GM23338 (cell line): ENCODE data around the gene ARID3B. TPM values are rescaled to one million over a fixed set of nuclear protein-coding genes. Genes with fewer than 3 reads are reported as not detected.

Experiments used
- ATAC-seq: fragments of 200-7000 bp; cut with Tn5 transposase; 3 replicates; pipeline ENCODE4 v1.9.1; 2020
- DNase-seq: peaks from one replicate; pipeline ENCODE4 v3.0.0-alpha.2; 2015; ENCODE audit warnings: low spot score
- H2AFZ ChIP-seq: fragments of 200-600 bp; sonication (generic); 2 replicates; pipeline ENCODE4 v1.8.0; 2016; ENCODE audit warnings: antibody characterized with exemption, mild to moderate bottlenecking, moderate library complexity
- H3F3A ChIP-seq: fragments of 200-600 bp; sonication (generic); replicated peaks from 2 replicates; pipeline ENCODE4 v1.8.0; 2017; ENCODE audit warnings: antibody characterized with exemption, mixed run types, low read depth
- H3K27ac ChIP-seq: fragments of 200-600 bp; sonication (generic); 2 replicates; pipeline ENCODE4 v1.6.1; 2016; ENCODE audit warnings: low read depth
- H3K27me3 ChIP-seq: fragments of 200-600 bp; sonication (generic); 2 replicates; pipeline ENCODE4 v1.8.0; 2016; ENCODE audit warnings: mild to moderate bottlenecking, mixed run types, moderate library complexity; ENCODE audit not compliant: insufficient read depth
- H3K36me3 ChIP-seq: fragments of 200-600 bp; sonication (generic); 2 replicates; pipeline ENCODE4 v1.8.0; 2016; ENCODE audit warnings: mild to moderate bottlenecking; ENCODE audit not compliant: insufficient read depth
- H3K4me1 ChIP-seq: fragments of 200-600 bp; sonication (generic); 2 replicates; pipeline ENCODE4 v1.8.0; 2016; ENCODE audit warnings: mild to moderate bottlenecking, moderate library complexity; ENCODE audit not compliant: insufficient read depth
- H3K4me2 ChIP-seq: fragments of 200-600 bp; sonication (generic); 2 replicates; pipeline ENCODE4 v1.7.1; 2017; ENCODE audit warnings: mixed run types
- H3K4me3 ChIP-seq: fragments of 200-600 bp; sonication (generic); 2 replicates; pipeline ENCODE4 v1.6.1; 2016; ENCODE audit warnings: mixed run types
- H3K79me2 ChIP-seq: fragments of 200-600 bp; sonication (generic); replicated peaks from 2 replicates; pipeline ENCODE4 v1.8.0; 2017; ENCODE audit warnings: mild to moderate bottlenecking; ENCODE audit not compliant: insufficient read depth
- H3K9me2 ChIP-seq: fragments of 200-600 bp; sonication (generic); 2 replicates; pipeline ENCODE4 v1.8.0; 2017; ENCODE audit not compliant: insufficient read depth
- H4K20me1 ChIP-seq: fragments of 200-600 bp; sonication (generic); replicated peaks from 2 replicates; pipeline ENCODE4 v1.8.0; 2017; ENCODE audit warnings: mild to moderate bottlenecking; ENCODE audit not compliant: insufficient read depth
- H3K27ac Mint-ChIP-seq: 2 replicates; pipeline ENCODE4 v1.8.0; 2020; ENCODE audit warnings: inconsistent platforms, mild to moderate bottlenecking, moderate library complexity, mixed read lengths
- H3K27me3 Mint-ChIP-seq: 3 replicates; pipeline ENCODE4 v1.8.0; 2022; ENCODE audit warnings: low read depth, mild to moderate bottlenecking, moderate library complexity, mixed read lengths, inconsistent platforms; ENCODE audit not compliant: insufficient read depth, poor library complexity
- H3K36me3 Mint-ChIP-seq: 3 replicates; pipeline ENCODE4 v1.8.0; 2021; ENCODE audit warnings: low read depth, mild to moderate bottlenecking, inconsistent platforms, moderate library complexity, mixed read lengths
- H3K4me1 Mint-ChIP-seq: 3 replicates; pipeline ENCODE4 v1.8.0; 2020; ENCODE audit warnings: mild to moderate bottlenecking, inconsistent platforms, mixed read lengths
- H3K4me3 Mint-ChIP-seq: 3 replicates; pipeline ENCODE4 v1.8.0; 2021; ENCODE audit warnings: moderate library complexity, mild to moderate bottlenecking, inconsistent platforms, mixed read lengths
- H3K9me3 Mint-ChIP-seq: 3 replicates; pipeline ENCODE4 v1.8.0; 2020; ENCODE audit warnings: moderate library complexity, mild to moderate bottlenecking, inconsistent platforms, mixed read lengths
- CTCF ChIP-seq, 2 experiments: fragments of 200-600 bp in 1 of 2; sonication (generic) in 1 of 2; conservative IDR thresholded peaks; 2 replicates each; pipeline versions ENCODE4 v1.5.1 to v1.6.1; 2016 to 2017; ENCODE audit warnings: antibody characterized with exemption in 2 of 2, low read depth in 2 of 2, mild to moderate bottlenecking in 2 of 2, moderate library complexity in 1 of 2
- ETS1 ChIP-seq: IDR thresholded peaks from 2 replicates; pipeline ENCODE4 v1.6.1; 2016; ENCODE audit warnings: antibody characterized with exemption
- EZH2 ChIP-seq: fragments of 200-600 bp; sonication (generic); IDR thresholded peaks from one replicate; pipeline ENCODE4 v1.8.0; 2017; ENCODE audit warnings: antibody characterized with exemption, mild to moderate bottlenecking, low read depth; ENCODE audit not compliant: unreplicated experiment
- EZH2phosphoT487 ChIP-seq: fragments of 200-600 bp; sonication (generic); IDR thresholded peaks from one replicate; pipeline ENCODE4 v1.8.1; 2018; ENCODE audit warnings: antibody characterized with exemption; ENCODE audit not compliant: unreplicated experiment
- JUNB ChIP-seq: IDR thresholded peaks from one replicate; pipeline ENCODE4 v1.6.1; 2016; ENCODE audit warnings: antibody characterized with exemption; ENCODE audit not compliant: unreplicated experiment
- NANOG ChIP-seq: IDR thresholded peaks from 2 replicates; pipeline ENCODE4 v1.6.1; 2016; ENCODE audit warnings: antibody characterized with exemption, borderline replicate concordance
- POLR2AphosphoS5 ChIP-seq: IDR thresholded peaks from 2 replicates; pipeline ENCODE4 v1.6.1; 2016; ENCODE audit warnings: antibody characterized with exemption, low read depth
- REST ChIP-seq: IDR thresholded peaks from one replicate; pipeline ENCODE4 v1.6.1; 2018; ENCODE audit warnings: antibody characterized with exemption; ENCODE audit not compliant: unreplicated experiment
- STAT1 ChIP-seq: IDR thresholded peaks from one replicate; pipeline ENCODE4 v1.6.1; 2016; ENCODE audit warnings: antibody characterized with exemption; ENCODE audit not compliant: unreplicated experiment
- ZNF114 ChIP-seq: fragments of 250-450 bp; sonication (Bioruptor Pico); IDR thresholded peaks from 2 replicates; pipeline ENCODE4 v1.5.0; 2020; ENCODE audit warnings: mild to moderate bottlenecking, moderate library complexity
- ZNF331 ChIP-seq: fragments of 250-450 bp; sonication (Bioruptor Pico); IDR thresholded peaks from 2 replicates; pipeline ENCODE4 v1.5.0; 2020; ENCODE audit warnings: low read depth, mild to moderate bottlenecking, moderate library complexity
- ZNF462 ChIP-seq: fragments of 250-450 bp; sonication (Bioruptor Pico); IDR thresholded peaks from 2 replicates; pipeline ENCODE4 v1.5.0; 2020; ENCODE audit warnings: mild to moderate bottlenecking, moderate library complexity
- polyA plus RNA-seq: library from polyadenylated mRNA; unstranded; fragments of >200 nt; fragmentation: Nextera tagmentation; extraction: Ambion mirVana; gene quantifications from 2 replicates; pipeline ENCODE4 v1.2.1, GENCODE V29; 2016
- total RNA-seq: library from RNA; depleted of rRNA; stranded (reverse); fragments of >200 nt; shearing (Covaris generic); gene quantifications from 2 replicates; pipeline ENCODE4 v1.2.3, GENCODE V29; 2014

The ARID3B gene
- total and polyA plus RNA-seq, 2 experiments from 2014 or later, result 65.5 to 147 TPM

GRCh38 chr15:74504836-74505235, 36.2 kb upstream of the ARID3B start (continued):
- no peak for TF ChIP-seq ZNF462 (CRISPR knock-in tag)

- Histone ChIP-seq H3K9me2 (no peaks in the 10 kb centered on the region), H3K4me2 (no peak overlapping the region), H3F3A (no peaks in the 10 kb centered on the region), H3K79me2 (no peaks in the 10 kb centered on the region), H3K4me1 (no peaks in the 10 kb centered on the region), H3K36me3 (no peaks in the 10 kb centered on the region), H3K4me3 (no peak overlapping the region), H3K27me3 (no peaks in the 10 kb centered on the region), H4K20me1 (no peaks in the 10 kb centered on the region), H2AFZ (no peak overlapping the region), H3K27ac (no peak overlapping the region)
- Mint-ChIP-seq H3K4me1 (no peaks in the 10 kb centered on the region; the same call in 2 of the 3 replicates), H3K27ac (no peak overlapping the region), H3K36me3 (peaks cover 3% of the 10 kb centered on the region; the same call in 2 of the 3 replicates), H3K4me3 (no peak overlapping the region), H3K27me3 (peaks cover 2% of the 10 kb centered on the region), H3K9me3 (no peaks in the 10 kb centered on the region)
- DNase-seq (no peak), ATAC-seq (no peak)
- no peak for TF ChIP-seq ETS1
- TF ChIP-seq ZNF114 (CRISPR knock-in tag), result no peak
- no peak for TF ChIP-seq REST
- no peak for TF ChIP-seq CTCF (conservative IDR thresholded peaks at IDR 0.05; ENCODE audit: low read depth in 2 of 2)
- no peak for TF ChIP-seq EZH2
- TF ChIP-seq JUNB, result no peak
- no peak for TF ChIP-seq EZH2phosphoT487
- no peak for TF ChIP-seq ZNF331 (CRISPR knock-in tag)
- no peak for TF ChIP-seq NANOG
- TF ChIP-seq POLR2AphosphoS5, result no peak
- TF ChIP-seq STAT1, result no peak
Measured at GRCh38 chr15:74505837-74506514, 35.0 kb upstream of the ARID3B start.
